Measurements from ENCODE around the gene LAG3.

GRCh38 chr12:6777386-6777785, 5.1 kb downstream of the LAG3 start:
- TF ChIP-seq, protein P1, sequence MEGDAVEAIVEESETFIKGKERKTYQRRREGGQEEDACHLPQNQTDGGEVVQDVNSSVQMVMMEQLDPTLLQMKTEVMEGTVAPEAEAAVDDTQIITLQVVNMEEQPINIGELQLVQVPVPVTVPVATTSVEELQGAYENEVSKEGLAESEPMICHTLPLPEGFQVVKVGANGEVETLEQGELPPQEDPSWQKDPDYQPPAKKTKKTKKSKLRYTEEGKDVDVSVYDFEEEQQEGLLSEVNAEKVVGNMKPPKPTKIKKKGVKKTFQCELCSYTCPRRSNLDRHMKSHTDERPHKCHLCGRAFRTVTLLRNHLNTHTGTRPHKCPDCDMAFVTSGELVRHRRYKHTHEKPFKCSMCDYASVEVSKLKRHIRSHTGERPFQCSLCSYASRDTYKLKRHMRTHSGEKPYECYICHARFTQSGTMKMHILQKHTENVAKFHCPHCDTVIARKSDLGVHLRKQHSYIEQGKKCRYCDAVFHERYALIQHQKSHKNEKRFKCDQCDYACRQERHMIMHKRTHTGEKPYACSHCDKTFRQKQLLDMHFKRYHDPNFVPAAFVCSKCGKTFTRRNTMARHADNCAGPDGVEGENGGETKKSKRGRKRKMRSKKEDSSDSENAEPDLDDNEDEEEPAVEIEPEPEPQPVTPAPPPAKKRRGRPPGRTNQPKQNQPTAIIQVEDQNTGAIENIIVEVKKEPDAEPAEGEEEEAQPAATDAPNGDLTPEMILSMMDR (conservative IDR thresholded peaks at IDR 0.05; ENCODE audit: low read depth, low read length) = no peak
- no peak for TF ChIP-seq EZH2 (IDR thresholded peaks at IDR 0.05; ENCODE audit: borderline replicate concordance, low read depth, low read length, poor library complexity, severe bottlenecking)

All from A673 (cell line).